ENCODE results near the gene NR2F1. TPM values are rescaled to one million over a fixed set of nuclear protein-coding genes. Genes with fewer than 3 reads are reported as not detected.

Gene NR2F1
- total RNA-seq, 1 experiment from 2014 or later = 51.2 TPM

GRCh38 chr5:93607367-93608258 is 24.6 kb downstream of the NR2F1 start:
- DNase-seq (ENCODE audit: low read depth, low spot score) (no peak), ATAC-seq (peak; percentile 83)
- H3K79me2 ChIP-seq (ENCODE audit: insufficient read depth, low read length) = no peaks in the 10 kb centered on the region
- no peaks in the 10 kb centered on the region for H3K36me3 ChIP-seq (ENCODE audit: control insufficient read depth in 1 of 2, insufficient read depth in 2 of 2, low read length in 2 of 2)
- peaks cover 54% of the 10 kb centered on the region for H3K27me3 ChIP-seq (ENCODE audit: insufficient read depth, low read length)
- peak overlapping the region; percentile 39 for H3K4me2 ChIP-seq (ENCODE audit: low read length)
- no peak overlapping the region for H3K27ac ChIP-seq (ENCODE audit: low read depth, low read length)
- TF ChIP-seq, protein P1, sequence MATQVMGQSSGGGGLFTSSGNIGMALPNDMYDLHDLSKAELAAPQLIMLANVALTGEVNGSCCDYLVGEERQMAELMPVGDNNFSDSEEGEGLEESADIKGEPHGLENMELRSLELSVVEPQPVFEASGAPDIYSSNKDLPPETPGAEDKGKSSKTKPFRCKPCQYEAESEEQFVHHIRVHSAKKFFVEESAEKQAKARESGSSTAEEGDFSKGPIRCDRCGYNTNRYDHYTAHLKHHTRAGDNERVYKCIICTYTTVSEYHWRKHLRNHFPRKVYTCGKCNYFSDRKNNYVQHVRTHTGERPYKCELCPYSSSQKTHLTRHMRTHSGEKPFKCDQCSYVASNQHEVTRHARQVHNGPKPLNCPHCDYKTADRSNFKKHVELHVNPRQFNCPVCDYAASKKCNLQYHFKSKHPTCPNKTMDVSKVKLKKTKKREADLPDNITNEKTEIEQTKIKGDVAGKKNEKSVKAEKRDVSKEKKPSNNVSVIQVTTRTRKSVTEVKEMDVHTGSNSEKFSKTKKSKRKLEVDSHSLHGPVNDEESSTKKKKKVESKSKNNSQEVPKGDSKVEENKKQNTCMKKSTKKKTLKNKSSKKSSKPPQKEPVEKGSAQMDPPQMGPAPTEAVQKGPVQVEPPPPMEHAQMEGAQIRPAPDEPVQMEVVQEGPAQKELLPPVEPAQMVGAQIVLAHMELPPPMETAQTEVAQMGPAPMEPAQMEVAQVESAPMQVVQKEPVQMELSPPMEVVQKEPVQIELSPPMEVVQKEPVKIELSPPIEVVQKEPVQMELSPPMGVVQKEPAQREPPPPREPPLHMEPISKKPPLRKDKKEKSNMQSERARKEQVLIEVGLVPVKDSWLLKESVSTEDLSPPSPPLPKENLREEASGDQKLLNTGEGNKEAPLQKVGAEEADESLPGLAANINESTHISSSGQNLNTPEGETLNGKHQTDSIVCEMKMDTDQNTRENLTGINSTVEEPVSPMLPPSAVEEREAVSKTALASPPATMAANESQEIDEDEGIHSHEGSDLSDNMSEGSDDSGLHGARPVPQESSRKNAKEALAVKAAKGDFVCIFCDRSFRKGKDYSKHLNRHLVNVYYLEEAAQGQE (IDR thresholded peaks at IDR 0.05; ENCODE audit: low read depth) = no peak
- TF ChIP-seq CTCF (IDR thresholded peaks at IDR 0.05 in 2 of 3, conservative IDR thresholded peaks at IDR 0.05 in 1 of 3; ENCODE audit: borderline replicate concordance in 1 of 3, insufficient read depth in 1 of 3, low read depth in 2 of 3, low read length in 2 of 3) (peak; percentile 55 to 78 (median 67)), CBX3 (IDR thresholded peaks at IDR 0.05; ENCODE audit: low read depth) (peak; percentile 28; the same call in 1 of the 2 replicates), SIN3A (IDR thresholded peaks at IDR 0.05; ENCODE audit: low read depth) (no peak), RAD21 (IDR thresholded peaks at IDR 0.05; ENCODE audit: low read depth) (peak; percentile 77), POLR2A (IDR thresholded peaks at IDR 0.05; ENCODE audit: borderline replicate concordance, extremely low read depth, insufficient read depth, insufficient read length) (no peak), JUND (IDR thresholded peaks at IDR 0.05) (no peak)
- H3K4me3 ChIP-seq (replicated peaks in 1 of 2; ENCODE audit: low read depth in 1 of 2, low read length in 2 of 2) = no peak overlapping the region
- CTCF ChIA-PET = interaction anchor here (0.6 to 1.8 kb wide), 8 partner anchors 13 to 1286 kb away, joined by 3 to 18 read pairs (median 4); no protein-coding TSS in a partner anchor
- no peak overlapping the region for H3K9ac ChIP-seq (ENCODE audit: low read length)
- no peaks in the 10 kb centered on the region for H3K9me2 ChIP-seq (ENCODE audit: insufficient read depth)
- POLR2A ChIA-PET = interaction anchor here (1.0 to 1.7 kb wide), 2 partner anchors 25 to 194 kb away, joined by 3 to 8 read pairs; partner anchors contain the start of gene NR2F1
- RAD21 ChIA-PET (ENCODE audit: low non-redundant PET in 1 of 2, low total read pairs in 2 of 2, uncharacterized antibody in 2 of 2, unreplicated experiment in 2 of 2) = interaction anchor here (1.3 to 1.8 kb wide), 2 partner anchors 193 to 194 kb away, joined by 6 to 8 read pairs; no protein-coding TSS in a partner anchor
- peaks cover 14 to 18% of the 10 kb centered on the region in 2 experiments; a peak in 2 of 4 replicates for H3K4me1 ChIP-seq (ENCODE audit: control insufficient read depth in 1 of 2, insufficient read depth in 2 of 2, low read length in 2 of 2)
- intact Hi-C loops (cut with micrococcal nuclease) = loop anchor here (10.0 kb wide), 2 partner anchors 287 to 1247 kb away; no protein-coding TSS in a partner anchor
- H3K9me3 ChIP-seq (ENCODE audit: control insufficient read depth in 1 of 2, insufficient read depth in 1 of 2, low read depth in 1 of 2, low read length in 2 of 2) = no peaks in the 10 kb centered on the region
- no TSS peak for BruUV-seq (replicated peaks)
- no peaks in the 10 kb centered on the region for H4K20me1 ChIP-seq (ENCODE audit: insufficient read depth)
- H2AFZ ChIP-seq (ENCODE audit: low read depth, low read length, poor library complexity, severe bottlenecking) = no peak overlapping the region

Data from HCT116 (cell line).